Urinary bladder (tissue), 4 donors: ENCODE data around the gene CALY. TPM values are rescaled to one million over a fixed set of nuclear protein-coding genes. Genes with fewer than 3 reads are reported as not detected.

Experiments used
- DNase-seq: peaks from one replicate; pipeline ENCODE4 v3.0.0-alpha.2; 2015; ENCODE audit errors: extremely low spot score
- H3K27ac ChIP-seq: one replicate; pipeline ENCODE4 v1.5.1; 2013; ENCODE audit warnings: low read depth, mild to moderate bottlenecking, moderate library complexity
- H3K36me3 ChIP-seq: one replicate; pipeline ENCODE4 v1.6.1; 2013; ENCODE audit warnings: mild to moderate bottlenecking, moderate library complexity; ENCODE audit not compliant: insufficient read depth
- H3K4me1 ChIP-seq: one replicate; pipeline ENCODE4 v1.6.1; 2013; ENCODE audit warnings: mild to moderate bottlenecking, moderate library complexity; ENCODE audit not compliant: insufficient read depth
- H3K4me3 ChIP-seq: one replicate; pipeline ENCODE4 v1.5.1; 2013; ENCODE audit warnings: low read depth, low read length
- WGBS: extraction: QIAGEN DNeasy Blood & Tissue Kit; methylation state at CpG from one replicate; pipeline ENCODE4 v1.1.7; 2013; 5-methylcytosine and 5-hydroxymethylcytosine counted together
- polyA plus RNA-seq: library from polyadenylated mRNA; stranded (reverse); fragments of 200-250 nt; gene quantifications from one replicate; pipeline ENCODE4 v1.2.3, GENCODE V29; 2013
- total RNA-seq: library from RNA; depleted of rRNA; stranded (reverse); fragments of >200 nt; gene quantifications from one replicate; pipeline ENCODE4 v1.2.3, GENCODE V29; 2014
- donor health status: healthy with polysubstance abuse.
- donor health status: healthy.

CALY gene
- total and polyA plus RNA-seq, 2 donors = 0.79 to 1.1 TPM

DNA sequence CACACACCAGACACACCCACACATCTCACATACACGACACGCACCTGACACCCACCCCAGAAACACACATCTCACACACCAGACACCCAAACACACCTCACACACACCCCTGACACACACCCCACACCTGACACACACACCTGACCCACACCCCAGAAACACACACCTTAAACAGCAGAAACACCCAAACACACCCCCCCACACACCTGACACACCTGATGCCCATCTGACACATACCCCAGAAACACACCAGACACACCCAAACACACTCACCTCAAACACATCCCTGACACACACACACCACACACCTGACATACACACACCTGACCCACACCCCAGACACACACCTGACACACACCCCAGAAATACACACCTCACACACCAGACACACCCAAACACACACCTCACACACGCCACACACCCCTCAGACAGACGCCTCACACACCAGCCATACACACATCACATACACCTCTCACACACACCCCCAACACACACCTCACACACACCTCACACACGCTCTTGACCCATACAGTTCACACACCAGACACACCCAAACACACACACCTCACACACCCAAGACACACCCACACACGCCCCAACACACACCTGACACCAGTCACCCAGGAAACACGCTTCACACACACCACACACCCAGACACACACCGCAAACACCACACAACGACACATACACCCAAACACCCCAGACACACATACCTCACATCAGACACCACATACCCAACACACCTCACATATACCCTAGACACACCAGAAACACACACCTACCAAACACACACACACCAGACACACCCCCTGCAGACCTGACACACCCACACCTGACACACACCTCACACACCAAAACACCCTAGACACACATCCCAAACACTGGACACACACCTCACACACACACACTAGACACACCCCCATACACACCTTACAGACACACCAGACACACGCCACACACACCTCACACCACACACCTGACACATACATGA lies 1.7 kb upstream of the CALY start:
- Histone ChIP-seq H3K27ac (no peak overlapping the region), H3K4me3 (no peak overlapping the region), H3K4me1 (peaks cover 5% of the 10 kb centered on the region), H3K36me3 (no peaks in the 10 kb centered on the region)
- WGBS = 89% methylated on average over 10 of the region's 10 CpGs
- DNase-seq = no peak

- Histone ChIP-seq H3K4me1 (peaks cover 5% of the 10 kb centered on the region), H3K4me3 (no peak overlapping the region), H3K36me3 (no peaks in the 10 kb centered on the region), H3K27ac (no peak overlapping the region)
- DNase-seq = no peak
- WGBS = 84% methylated on average over 3 of the region's 3 CpGs
These were observed 652 bp upstream of the CALY start for GRCh38 chr10:133337370-133337725.

DNA sequence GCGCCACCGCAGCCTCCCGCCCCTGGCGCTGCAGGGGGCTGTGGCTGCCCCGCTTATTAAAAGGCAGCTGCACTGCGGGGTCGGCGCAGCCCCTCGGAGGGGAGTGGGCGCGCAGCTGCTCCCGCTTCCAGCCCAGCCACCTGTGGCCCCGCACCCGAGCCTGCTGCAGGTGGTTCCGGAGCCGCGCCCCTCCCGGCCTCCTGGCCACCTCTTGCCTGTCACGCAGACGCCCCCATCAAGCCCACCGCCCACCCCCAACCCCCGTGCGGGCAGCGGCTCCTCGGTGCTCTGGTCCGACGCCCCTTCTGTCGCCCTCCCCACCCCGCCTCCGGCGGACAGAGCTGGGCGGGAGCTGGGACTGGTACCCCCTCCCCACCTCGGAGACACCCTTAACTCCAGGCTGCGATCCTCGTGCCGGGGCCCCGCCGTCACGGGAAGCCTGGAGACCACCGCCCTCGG lies 549 bp downstream of the CALY start:
- no peaks in the 10 kb centered on the region for H3K36me3 ChIP-seq
- no peak overlapping the region for H3K27ac ChIP-seq
- DNase-seq = no peak
- peaks cover 5% of the 10 kb centered on the region for H3K4me1 ChIP-seq
- WGBS = 7% methylated on average over 41 of the region's 41 CpGs
- H3K4me3 ChIP-seq = peak overlapping the region; percentile 34

- H3K4me3 ChIP-seq = peak overlapping the region; percentile 34
- H3K27ac ChIP-seq = no peak overlapping the region
- peak; percentile 37 for DNase-seq
- no peaks in the 10 kb centered on the region for H3K36me3 ChIP-seq
- 2% methylated on average over 75 of the region's 75 CpGs for WGBS
- H3K4me1 ChIP-seq = peaks cover 5% of the 10 kb centered on the region
These were observed 1.2 kb downstream of the CALY start for GRCh38 chr10:133335246-133336117.

GRCh38 chr10:133334503-133335245 lies 2.0 kb downstream of the CALY start:
- Histone ChIP-seq H3K36me3 (no peaks in the 10 kb centered on the region), H3K4me1 (peaks cover 5% of the 10 kb centered on the region), H3K27ac (no peak overlapping the region), H3K4me3 (peak overlapping the region; percentile 34)
- 15% methylated on average over 51 of the region's 51 CpGs for WGBS
- DNase-seq = no peak

GRCh38 chr10:133332936-133333699 lies 3.6 kb downstream of the CALY start:
- H3K4me1 ChIP-seq = peaks cover 5% of the 10 kb centered on the region
- DNase-seq = no peak
- 78% methylated on average over 30 of the region's 30 CpGs for WGBS
- H3K36me3 ChIP-seq = no peaks in the 10 kb centered on the region
- no peak overlapping the region for H3K27ac ChIP-seq
- H3K4me3 ChIP-seq = no peak overlapping the region

GRCh38 chr10:133329491-133330202 lies 7.0 kb downstream of the CALY start:
- no peak overlapping the region for H3K4me3 ChIP-seq

DNA sequence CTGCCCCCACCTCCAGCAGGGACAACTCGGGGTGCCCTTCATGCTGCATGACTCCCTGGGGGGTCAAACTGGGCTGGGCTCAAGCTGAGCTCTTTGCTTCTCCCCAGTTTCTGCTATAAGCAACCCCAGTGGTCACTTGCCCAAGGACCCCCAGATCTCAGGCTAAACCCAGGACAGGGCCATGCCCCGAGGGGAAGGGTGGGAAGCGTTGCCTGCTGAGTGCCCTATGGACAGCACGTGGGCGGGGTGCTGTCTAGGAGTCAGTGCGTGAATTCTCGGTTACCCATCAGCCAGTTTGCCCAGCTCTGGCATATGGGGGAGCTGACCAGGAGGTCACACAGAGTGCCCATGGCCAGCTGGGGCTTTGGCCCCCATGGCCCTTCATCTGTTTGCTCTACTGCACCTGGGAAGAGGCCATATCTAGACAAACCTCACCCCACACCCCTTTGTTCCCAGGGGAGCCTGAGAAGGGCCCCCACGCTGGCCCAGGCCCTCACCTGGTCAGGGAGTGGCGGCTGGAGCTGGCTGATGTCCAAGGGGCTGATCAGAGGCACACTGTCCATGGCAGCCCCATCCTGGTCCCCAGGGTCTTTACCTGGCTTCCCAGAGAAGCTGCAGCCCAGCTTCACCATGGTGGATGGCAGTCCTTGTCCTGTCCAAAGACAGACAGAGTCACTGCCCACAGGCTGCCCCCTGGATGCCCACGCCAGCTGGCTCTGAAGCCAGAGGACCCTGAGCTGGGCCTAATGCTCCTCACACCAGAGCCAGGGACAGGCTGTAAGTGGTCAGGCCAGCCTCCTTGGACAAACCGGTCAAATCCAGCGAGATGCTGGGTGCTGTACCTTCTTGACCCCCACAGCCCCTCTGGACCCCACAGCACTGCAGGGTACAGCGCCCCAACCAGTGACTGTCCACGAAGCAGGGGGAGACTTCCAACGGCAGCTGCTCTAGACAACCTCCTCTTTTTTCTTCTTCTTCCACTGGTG lies 8.0 kb downstream of the CALY start:
- no peak overlapping the region for H3K4me3 ChIP-seq
- H3K36me3 ChIP-seq = no peaks in the 10 kb centered on the region
- DNase-seq = no peak
- peaks cover 2% of the 10 kb centered on the region for H3K4me1 ChIP-seq
- H3K27ac ChIP-seq = no peak overlapping the region
- 84% methylated on average over 15 of the region's 15 CpGs for WGBS

More at GRCh38 chr10:133329491-133330202, 7.0 kb downstream of the CALY start:
- DNase-seq = peak; percentile 74
- Histone ChIP-seq H3K27ac (no peak overlapping the region), H3K4me1 (peaks cover 2% of the 10 kb centered on the region), H3K36me3 (no peaks in the 10 kb centered on the region)
- WGBS = 7% methylated on average over 37 of the region's 37 CpGs

DNA sequence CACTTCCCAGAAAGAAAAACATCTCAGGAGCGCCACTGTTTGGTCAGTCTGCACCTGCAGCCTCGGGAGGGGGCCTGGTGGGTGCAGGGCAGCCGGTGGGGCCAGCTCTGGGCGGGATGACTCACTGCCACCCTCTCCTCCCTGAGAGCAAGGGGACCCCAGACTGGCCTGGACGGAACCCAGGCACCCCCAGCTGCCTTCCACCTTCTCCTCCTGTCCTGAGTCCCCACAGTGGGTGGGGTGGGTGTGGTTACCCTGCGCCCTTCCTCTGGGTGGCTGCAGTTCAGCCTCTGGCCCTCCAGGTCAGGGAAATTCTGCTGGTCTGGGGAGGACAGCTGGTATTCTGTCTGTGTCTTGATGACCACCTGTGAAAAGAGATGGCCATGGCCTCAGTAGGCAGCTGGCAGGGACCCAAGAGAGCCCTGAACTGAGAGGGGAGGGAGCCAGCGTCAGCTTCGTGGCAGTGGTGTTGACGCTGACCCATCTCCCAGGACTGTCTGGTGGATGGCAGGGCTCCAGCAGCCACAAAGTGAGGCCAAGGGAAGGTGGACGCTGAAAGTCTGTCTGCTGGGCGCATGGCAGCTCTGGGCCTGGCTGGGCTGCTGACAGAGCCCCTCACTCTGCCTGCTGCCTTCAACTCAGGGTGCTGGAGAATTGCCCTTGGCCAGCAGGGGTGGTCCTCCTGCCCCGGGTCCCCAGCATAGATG lies 8.9 kb downstream of the CALY start:
- no peak overlapping the region for H3K27ac ChIP-seq
- H3K4me3 ChIP-seq = no peak overlapping the region
- 45% methylated on average over 12 of the region's 12 CpGs for WGBS
- H3K4me1 ChIP-seq = peaks cover 2% of the 10 kb centered on the region
- H3K36me3 ChIP-seq = no peaks in the 10 kb centered on the region
- DNase-seq = no peak

- peaks cover 2% of the 10 kb centered on the region for H3K4me1 ChIP-seq
- H3K27ac ChIP-seq = no peak overlapping the region
- no peak for DNase-seq
- WGBS = 40% methylated on average over 28 of the region's 28 CpGs
- H3K4me3 ChIP-seq = no peak overlapping the region
- no peaks in the 10 kb centered on the region for H3K36me3 ChIP-seq
These were observed 9.7 kb downstream of the CALY start for GRCh38 chr10:133326745-133327650.
